Stimulated activated effector memory CD8-positive, alpha-beta T cell treated with anti-CD3 and anti-CD28 coated beads, Interleukin-12 subunit alpha, Interleukin-12 subunit beta, amount 100 ng/mL, for 72 hours (primary cell): Measurements from ENCODE around the gene FNIP1.

ENCODE experiments used
- ATAC-seq: fragments of 150-1000 bp; cut with Tn5 transposase; 2 replicates; pipeline ENCODE4 v1.10.0; 2021
- DNase-seq, 2 donors: peaks; one replicate each; pipeline ENCODE4 v3.0.0; 2021 to 2022; ENCODE audit warnings: low spot score in 2 of 2
- H3K27ac Mint-ChIP-seq: one replicate; pipeline ENCODE4 v1.8.0; 2022; ENCODE audit warnings: mild to moderate bottlenecking, mixed read lengths
- H3K36me3 Mint-ChIP-seq: one replicate; pipeline ENCODE4 v1.8.0; 2022; ENCODE audit warnings: mild to moderate bottlenecking, mixed read lengths
- H3K4me1 Mint-ChIP-seq: one replicate; pipeline ENCODE4 v1.8.0; 2022; ENCODE audit warnings: mixed read lengths
- H3K4me3 Mint-ChIP-seq: one replicate; pipeline ENCODE4 v1.8.0; 2022; ENCODE audit warnings: mild to moderate bottlenecking, mixed read lengths
- H3K9me3 Mint-ChIP-seq: one replicate; pipeline ENCODE4 v1.8.0; 2022; ENCODE audit warnings: mixed read lengths

The FNIP1 gene

GRCh38 chr5:131659841-131660240, 137.0 kb downstream of the FNIP1 start:
- DNase-seq = no peak
- peaks cover 49% of the 10 kb centered on the region for H3K36me3 Mint-ChIP-seq

GRCh38 chr5:131659290-131659689, 137.5 kb downstream of the FNIP1 start:
- no peak overlapping the region for H3K4me3 Mint-ChIP-seq
- no peak for DNase-seq
- H3K9me3 Mint-ChIP-seq = no peaks in the 10 kb centered on the region
- H3K27ac Mint-ChIP-seq = no peak overlapping the region
- no peak for ATAC-seq
- peaks cover 47% of the 10 kb centered on the region for H3K36me3 Mint-ChIP-seq
- H3K4me1 Mint-ChIP-seq = peaks cover 8% of the 10 kb centered on the region

More at GRCh38 chr5:131659841-131660240, 137.0 kb downstream of the FNIP1 start:
- ATAC-seq = no peak
- Mint-ChIP-seq H3K4me3 (no peak overlapping the region), H3K4me1 (peaks cover 8% of the 10 kb centered on the region), H3K9me3 (no peaks in the 10 kb centered on the region), H3K27ac (no peak overlapping the region)

DNA sequence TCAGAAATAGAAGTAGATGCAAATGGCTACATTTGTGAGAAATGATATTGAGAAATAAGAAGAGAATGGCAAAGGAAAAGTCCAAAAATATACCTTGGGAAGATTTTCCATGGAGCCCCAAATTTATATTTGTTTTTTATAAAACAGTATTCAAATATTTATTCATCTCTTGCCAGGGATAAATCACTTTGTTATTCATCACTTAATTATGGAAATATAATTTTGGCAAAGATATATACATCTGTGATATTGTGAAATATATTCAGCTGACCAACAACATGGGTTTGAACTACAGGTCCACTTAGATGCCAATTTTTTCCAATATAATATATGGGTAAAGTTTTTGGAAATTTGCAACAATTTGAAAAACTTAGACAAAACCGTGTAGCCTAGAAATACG, 142.0 kb downstream of the FNIP1 start:
- Mint-ChIP-seq H3K9me3 (no peaks in the 10 kb centered on the region), H3K27ac (no peak overlapping the region), H3K4me3 (no peak overlapping the region), H3K4me1 (peaks cover 8% of the 10 kb centered on the region), H3K36me3 (peaks cover 52% of the 10 kb centered on the region)
- no peak for DNase-seq
- ATAC-seq = no peak

DNA sequence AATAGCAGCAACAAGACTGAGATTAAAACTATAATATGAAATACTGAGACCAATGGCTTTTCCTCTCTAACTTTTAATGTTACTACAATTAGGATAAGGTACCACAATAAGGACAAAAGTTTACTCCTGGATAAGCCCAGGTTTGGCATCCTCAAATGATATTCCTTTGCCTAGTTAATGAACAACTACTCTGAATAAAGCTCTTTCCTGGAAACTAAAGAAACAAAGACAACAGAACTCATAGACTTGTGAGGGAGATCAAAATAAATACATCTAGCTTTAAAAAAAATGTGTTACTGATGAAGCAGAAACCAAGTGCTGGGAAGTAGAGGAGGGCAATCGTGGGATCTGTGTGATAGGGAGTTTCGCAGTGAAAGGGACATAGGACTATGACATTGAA, 142.5 kb downstream of the FNIP1 start:
- no peak overlapping the region for H3K27ac Mint-ChIP-seq
- H3K36me3 Mint-ChIP-seq = peaks cover 52% of the 10 kb centered on the region
- ATAC-seq = no peak
- no peak overlapping the region for H3K4me3 Mint-ChIP-seq
- no peak for DNase-seq
- H3K4me1 Mint-ChIP-seq = peaks cover 8% of the 10 kb centered on the region
- no peaks in the 10 kb centered on the region for H3K9me3 Mint-ChIP-seq

DNA sequence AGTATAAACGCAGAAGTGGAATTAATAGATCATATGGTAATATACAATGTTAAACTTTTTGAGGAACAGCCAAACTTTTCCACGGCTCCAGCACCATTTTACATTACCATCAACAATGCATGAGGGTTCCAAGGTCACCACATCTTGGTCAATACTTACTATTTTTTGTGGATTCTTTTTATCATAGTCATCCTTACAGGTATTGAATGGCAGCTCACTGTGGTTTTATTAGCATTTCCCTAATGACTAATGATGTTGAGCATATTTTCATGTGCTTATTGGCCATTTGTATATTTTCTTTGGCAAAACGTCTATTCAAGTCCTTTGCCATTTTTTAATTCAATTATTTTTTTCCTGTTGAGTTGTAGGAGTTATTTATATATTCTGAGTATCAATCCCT, 147.7 kb downstream of the FNIP1 start:
- H3K4me1 Mint-ChIP-seq = no peaks in the 10 kb centered on the region
- H3K9me3 Mint-ChIP-seq = no peaks in the 10 kb centered on the region
- DNase-seq = no peak
- H3K36me3 Mint-ChIP-seq = peaks cover 64% of the 10 kb centered on the region
- no peak for ATAC-seq
- no peak overlapping the region for H3K27ac Mint-ChIP-seq
- no peak overlapping the region for H3K4me3 Mint-ChIP-seq

- H3K27ac Mint-ChIP-seq = no peak overlapping the region
- no peaks in the 10 kb centered on the region for H3K9me3 Mint-ChIP-seq
- H3K4me3 Mint-ChIP-seq = no peak overlapping the region
- H3K36me3 Mint-ChIP-seq = peaks cover 75% of the 10 kb centered on the region
- H3K4me1 Mint-ChIP-seq = no peaks in the 10 kb centered on the region
- no peak for ATAC-seq
- no peak for DNase-seq
These were observed 149.6 kb downstream of the FNIP1 start for GRCh38 chr5:131647048-131647769.

DNA sequence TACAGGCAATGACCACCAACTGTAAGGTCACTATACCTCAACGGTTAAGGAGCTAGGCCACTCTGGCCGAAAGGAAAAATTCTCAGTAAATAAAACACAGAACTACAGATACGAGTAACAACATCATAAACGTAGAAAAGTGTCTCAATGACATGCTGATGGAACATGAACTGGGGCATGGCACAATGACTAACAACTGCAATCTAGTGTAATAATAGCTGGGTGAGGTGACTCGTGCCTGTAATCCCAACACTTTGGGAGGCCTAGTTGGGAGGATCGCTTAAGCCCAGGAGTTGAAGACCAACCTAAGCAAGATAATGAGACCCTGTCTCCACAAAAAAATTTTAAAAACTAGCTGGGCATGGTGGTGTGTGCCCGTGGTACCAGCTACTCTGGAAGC, 152.0 kb downstream of the FNIP1 start:
- DNase-seq = no peak
- Mint-ChIP-seq H3K4me1 (peaks cover 7% of the 10 kb centered on the region), H3K9me3 (no peaks in the 10 kb centered on the region), H3K4me3 (no peak overlapping the region), H3K36me3 (peaks cover 56% of the 10 kb centered on the region), H3K27ac (no peak overlapping the region)
- no peak for ATAC-seq

- Mint-ChIP-seq H3K9me3 (no peaks in the 10 kb centered on the region), H3K27ac (no peak overlapping the region), H3K36me3 (peaks cover 51% of the 10 kb centered on the region), H3K4me1 (peaks cover 11% of the 10 kb centered on the region), H3K4me3 (no peak overlapping the region)
- DNase-seq = no peak
- ATAC-seq = no peak
These were observed 152.4 kb downstream of the FNIP1 start for GRCh38 chr5:131644370-131644769.

GRCh38 chr5:131641494-131641893, 155.3 kb downstream of the FNIP1 start:
- ATAC-seq (no peak), DNase-seq (no peak)
- no peaks in the 10 kb centered on the region for H3K9me3 Mint-ChIP-seq
- peaks cover 14% of the 10 kb centered on the region for H3K4me1 Mint-ChIP-seq
- no peak overlapping the region for H3K4me3 Mint-ChIP-seq
- no peak overlapping the region for H3K27ac Mint-ChIP-seq
- peaks cover 28% of the 10 kb centered on the region for H3K36me3 Mint-ChIP-seq

GRCh38 chr5:131640043-131640856, 156.6 kb downstream of the FNIP1 start:
- peak; percentile 96 for ATAC-seq
- H3K9me3 Mint-ChIP-seq = no peaks in the 10 kb centered on the region
- no peak overlapping the region for H3K4me3 Mint-ChIP-seq
- peaks cover 18% of the 10 kb centered on the region for H3K4me1 Mint-ChIP-seq
- DNase-seq = no peak
- peaks cover 35% of the 10 kb centered on the region for H3K36me3 Mint-ChIP-seq
- peak overlapping the region; percentile 37 for H3K27ac Mint-ChIP-seq

DNA sequence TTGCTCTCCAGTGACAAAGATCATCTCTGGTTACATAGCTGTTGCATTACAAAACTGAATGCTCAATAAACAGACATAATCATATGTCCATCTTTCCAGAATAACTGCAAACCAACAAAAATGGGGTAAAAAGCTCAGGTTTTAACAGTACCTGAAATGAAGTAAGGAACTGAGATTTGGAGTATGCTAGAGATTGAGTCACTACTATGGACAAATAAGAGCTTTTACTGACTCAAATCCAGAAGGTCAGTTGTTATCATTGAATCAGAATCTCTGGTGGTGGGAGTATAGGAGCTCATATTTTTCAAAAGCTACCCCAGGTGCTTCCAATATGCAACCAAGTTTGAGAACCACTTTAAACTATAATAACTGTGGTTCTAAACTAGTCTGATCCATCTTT, 157.7 kb downstream of the FNIP1 start:
- Mint-ChIP-seq H3K36me3 (peaks cover 38% of the 10 kb centered on the region), H3K4me3 (no peak overlapping the region), H3K4me1 (peaks cover 18% of the 10 kb centered on the region), H3K9me3 (no peaks in the 10 kb centered on the region), H3K27ac (no peak overlapping the region)
- ATAC-seq (no peak), DNase-seq (no peak)

GRCh38 chr5:131637694-131638093, 159.1 kb downstream of the FNIP1 start:
- ATAC-seq = no peak
- Mint-ChIP-seq H3K36me3 (peaks cover 35% of the 10 kb centered on the region), H3K4me3 (no peak overlapping the region)

GRCh38 chr5:131635684-131636572, 160.9 kb downstream of the FNIP1 start:
- peaks cover 28% of the 10 kb centered on the region for H3K36me3 Mint-ChIP-seq
- no peak overlapping the region for H3K4me3 Mint-ChIP-seq
- DNase-seq = no peak
- H3K27ac Mint-ChIP-seq = peak overlapping the region; percentile 97
- peak; percentile 3 for ATAC-seq
- no peaks in the 10 kb centered on the region for H3K9me3 Mint-ChIP-seq
- H3K4me1 Mint-ChIP-seq = peaks cover 18% of the 10 kb centered on the region

More at GRCh38 chr5:131637694-131638093, 159.1 kb downstream of the FNIP1 start:
- no peak overlapping the region for H3K27ac Mint-ChIP-seq
- no peaks in the 10 kb centered on the region for H3K9me3 Mint-ChIP-seq
- H3K4me1 Mint-ChIP-seq = peaks cover 18% of the 10 kb centered on the region
- DNase-seq = no peak

DNA sequence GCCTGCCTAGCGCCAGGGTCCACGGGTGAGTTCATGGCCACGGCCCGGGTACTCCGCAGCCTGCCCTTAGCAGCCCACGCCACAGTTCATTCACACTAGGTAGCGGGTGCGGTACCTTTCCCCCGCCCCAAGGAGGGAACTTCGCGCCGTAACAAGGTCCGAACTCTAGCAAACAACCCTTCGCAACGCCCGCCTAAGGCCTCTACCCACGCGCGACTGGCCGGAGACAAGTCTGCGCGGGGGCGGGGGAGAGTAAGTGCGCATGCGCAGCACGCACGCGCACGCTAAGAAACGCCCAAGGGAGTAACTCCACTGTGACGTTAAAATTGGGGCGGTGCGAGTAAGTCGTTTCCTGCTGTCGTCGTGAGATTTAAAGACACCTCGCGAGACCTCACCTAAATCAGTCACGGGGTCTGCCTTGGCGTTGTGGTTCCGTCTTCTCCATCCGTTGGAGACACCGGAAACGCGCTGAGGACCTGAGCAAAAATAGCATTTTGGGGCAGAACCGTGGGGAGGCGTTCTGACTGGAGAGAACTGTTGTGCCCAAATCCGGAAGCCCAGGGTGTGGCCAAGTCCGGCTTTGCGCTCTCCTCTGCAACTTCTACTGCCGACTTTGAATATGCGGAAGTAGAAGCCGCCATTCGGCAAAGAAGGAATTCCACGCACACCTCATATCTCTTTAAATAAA, 161.7 kb downstream of the FNIP1 start, which contains the start of gene RAPGEF6:
TSS of gene RAPGEF6 (minus strand) at position 234 of the 688 bp plus-strand sequence. CDS start at position 35, 199 bp downstream.
- no peaks in the 10 kb centered on the region for H3K9me3 Mint-ChIP-seq
- H3K4me3 Mint-ChIP-seq = no peak within 1 kb of the TSS
- peaks cover 28% of the 10 kb centered on the region for H3K36me3 Mint-ChIP-seq
- peak; percentile 92 for ATAC-seq
- peak; percentile 89 to 97 for DNase-seq
- H3K4me1 Mint-ChIP-seq = peaks cover 14% of the 10 kb centered on the region
- peak within 1 kb of the TSS; percentile 97 for H3K27ac Mint-ChIP-seq

DNA sequence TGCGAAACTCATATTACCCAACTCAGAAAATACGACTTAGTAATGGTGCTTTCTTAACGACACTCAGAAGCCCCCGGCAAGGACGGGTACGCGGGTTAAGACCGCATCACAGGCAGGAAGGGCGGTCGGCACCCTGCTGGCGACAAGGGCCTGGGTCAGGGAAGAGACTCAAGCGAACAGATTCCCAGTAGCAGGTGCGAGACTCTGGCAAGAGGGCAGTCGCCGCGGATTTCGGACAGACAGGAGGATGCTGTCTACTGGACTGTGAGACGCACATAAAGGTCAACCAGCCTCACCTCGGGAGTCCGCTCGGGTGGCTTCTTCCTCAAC, 162.2 kb downstream of the FNIP1 start:
- peaks cover 10% of the 10 kb centered on the region for H3K4me1 Mint-ChIP-seq
- no peak for DNase-seq
- peak; percentile 51 for ATAC-seq
- H3K36me3 Mint-ChIP-seq = peaks cover 28% of the 10 kb centered on the region
- H3K4me3 Mint-ChIP-seq = no peak overlapping the region
- peak overlapping the region; percentile 97 for H3K27ac Mint-ChIP-seq
- H3K9me3 Mint-ChIP-seq = no peaks in the 10 kb centered on the region
